ENCODE measurements around the gene DDX39B.

DDX39B gene

DNA sequence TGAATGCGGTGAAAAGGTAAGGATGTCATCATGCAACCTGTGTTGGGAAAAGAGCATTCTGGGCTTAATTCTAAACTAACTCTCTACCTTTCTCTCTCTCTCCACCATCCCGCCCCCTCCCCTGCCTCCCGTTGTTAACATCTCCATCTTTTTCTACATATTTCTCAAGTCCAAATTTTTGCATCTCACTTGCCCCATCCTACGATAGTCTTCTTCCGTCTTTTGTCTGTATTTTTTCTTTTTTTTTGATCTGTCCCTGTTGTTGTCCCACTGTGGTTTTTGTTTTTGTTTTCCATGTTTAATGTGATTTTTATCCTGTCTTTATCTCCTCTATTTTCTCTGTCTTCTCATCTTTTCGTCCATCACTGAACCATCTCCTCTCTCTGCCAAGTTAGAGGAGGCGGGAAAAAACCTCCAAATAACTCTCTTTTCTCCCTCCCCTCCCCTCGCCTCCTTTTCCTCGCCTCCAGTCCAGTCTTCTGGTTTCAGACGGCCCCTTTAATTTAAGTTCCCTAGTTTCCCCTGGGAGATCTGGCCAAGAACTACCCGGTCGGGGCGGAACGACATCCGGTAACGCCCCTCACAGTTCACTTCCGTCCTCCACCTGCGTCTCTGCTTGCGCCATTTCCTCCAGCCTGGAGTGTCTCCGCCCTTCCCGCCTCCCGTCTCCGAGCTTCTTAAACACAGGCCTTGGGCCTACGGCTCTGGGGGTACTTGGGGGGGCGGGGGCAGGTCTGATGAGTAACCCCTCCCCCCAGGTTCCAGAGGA is 5.3 kb upstream of the DDX39B start, which contains the start of gene NFKBIL1:
Gene NFKBIL1, plus strand, starts transcription at position 651 of the 769 bp plus-strand sequence. Its CDS starts 87 bp downstream, at position 738.
- peak; percentile 98 for DNase-seq

DNA sequence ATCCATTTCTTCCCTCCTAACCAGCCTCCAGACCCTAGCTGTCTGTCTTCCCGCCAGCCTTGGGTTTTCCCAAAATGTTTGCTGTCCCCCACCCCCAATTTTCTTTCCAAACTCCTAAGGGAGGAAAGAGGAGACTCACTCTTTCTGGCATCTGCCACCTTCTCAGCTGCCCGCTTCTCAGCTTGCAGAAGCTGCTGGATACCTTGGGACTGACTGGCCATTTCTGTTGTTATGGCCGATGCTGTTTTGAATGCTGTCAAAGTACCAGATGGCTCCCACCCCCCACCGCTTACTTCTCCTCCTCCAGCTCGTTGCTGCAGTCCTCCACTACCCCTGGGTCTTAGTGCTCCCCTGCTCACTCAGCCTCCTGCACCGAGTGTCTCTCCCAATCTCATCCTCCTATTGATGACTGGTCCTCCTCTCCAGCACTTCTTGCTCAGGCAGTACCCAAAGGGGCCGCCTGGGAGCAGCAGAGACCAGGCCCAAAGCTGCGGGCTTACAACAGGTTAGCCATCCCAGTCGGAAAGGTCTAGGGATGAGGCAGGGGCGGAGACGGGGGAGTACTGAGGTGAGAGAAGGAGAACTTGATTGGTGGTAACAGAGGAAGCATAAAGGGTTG is 4.6 kb upstream of the DDX39B start, which contains the start of gene ATP6V1G2:
Gene ATP6V1G2, minus strand, starts transcription at position 270 of the 619 bp plus-strand sequence. Its CDS starts 49 bp downstream, at position 221.
- peak; percentile 99 for DNase-seq

DNA sequence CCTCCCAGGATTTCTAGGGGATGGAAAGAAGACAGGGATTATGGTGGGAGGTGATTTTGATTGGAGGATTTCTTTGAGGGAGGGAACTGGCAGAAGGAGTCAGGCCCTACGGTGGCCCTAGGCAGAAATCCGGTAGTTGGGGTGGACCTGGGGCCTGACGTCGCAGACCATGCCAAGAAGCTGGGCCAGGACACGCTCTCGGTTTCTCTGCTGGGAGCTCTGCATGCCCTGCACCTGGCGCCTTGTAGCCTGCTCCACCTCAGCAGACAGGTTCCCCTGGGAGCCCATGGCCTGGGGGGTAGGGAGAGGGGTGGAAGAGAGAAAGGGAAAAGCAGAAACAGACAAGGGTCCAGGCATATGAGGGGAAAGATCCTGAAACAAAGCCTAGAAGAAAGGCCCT is 3.5 kb upstream of the DDX39B start:
- no peak for DNase-seq

DNA sequence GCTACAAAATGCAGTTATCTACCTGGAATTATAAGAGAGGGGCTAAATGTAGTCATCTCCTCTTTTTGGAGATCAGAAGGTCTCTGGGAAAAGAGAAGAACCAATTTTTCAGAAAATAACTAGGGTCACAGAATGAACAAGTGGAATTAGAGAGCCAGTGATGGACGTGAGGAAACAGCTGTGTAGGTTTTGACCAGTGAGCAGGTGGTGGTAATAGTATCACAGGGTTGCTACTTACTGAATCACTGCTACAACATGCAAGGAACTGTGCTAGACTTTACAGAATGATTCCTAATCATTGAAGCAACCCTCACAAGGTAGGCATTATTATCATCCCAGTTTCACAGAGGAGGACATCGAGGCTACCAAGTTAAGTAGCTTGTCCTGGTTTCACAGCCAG is 2.9 kb upstream of the DDX39B start:
- DNase-seq, result no peak

DNA sequence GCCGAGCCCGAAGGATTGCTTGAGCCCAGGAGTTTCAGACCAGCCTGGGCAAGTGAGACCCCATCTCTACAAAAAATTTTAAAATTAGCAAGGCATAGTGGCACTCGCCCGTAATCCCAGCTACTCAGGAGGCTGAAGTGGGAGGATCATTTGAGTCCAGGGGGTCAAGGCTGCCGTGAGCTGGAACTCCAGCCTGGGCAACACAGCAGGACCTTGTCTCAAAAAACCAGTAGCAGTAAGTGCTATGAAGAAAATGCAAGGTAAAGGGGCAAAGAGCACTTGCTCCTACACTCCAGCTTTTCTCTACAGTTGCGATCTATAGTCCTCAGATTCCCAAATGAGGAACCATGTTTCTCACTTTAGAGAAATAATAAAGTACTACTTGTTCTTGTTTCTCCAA is 1.8 kb upstream of the DDX39B start:
- DNase-seq, result no peak

DNA sequence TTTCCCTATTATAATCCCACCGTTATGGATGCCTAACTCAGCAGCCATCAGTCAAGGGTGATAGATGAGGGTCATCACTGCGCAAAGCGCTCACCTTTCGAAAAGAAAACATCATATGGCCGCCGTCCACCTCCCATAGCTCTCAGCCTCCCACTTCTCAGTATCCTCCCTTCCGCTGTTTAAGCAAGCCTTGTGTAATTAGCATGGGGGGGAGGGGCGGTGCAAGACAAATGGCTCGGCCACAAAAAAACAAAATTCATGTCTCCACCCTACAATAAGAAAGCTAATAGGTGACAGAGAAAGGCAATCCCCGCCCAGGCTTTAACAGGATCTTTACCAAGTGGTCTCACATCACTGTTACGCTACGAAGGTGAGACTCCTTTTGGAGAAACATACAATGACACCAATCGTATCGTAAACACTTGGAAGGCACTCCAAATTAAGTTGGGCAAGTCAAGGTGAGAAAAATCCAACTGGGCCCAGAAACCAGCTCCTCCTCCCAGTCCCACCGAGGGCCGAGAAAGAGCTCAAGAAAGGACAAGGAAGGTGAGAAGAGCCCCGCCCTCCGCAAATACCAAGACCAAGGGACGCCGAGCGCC is 645 bp downstream of the DDX39B start:
- peak; percentile 62 for DNase-seq

DNA sequence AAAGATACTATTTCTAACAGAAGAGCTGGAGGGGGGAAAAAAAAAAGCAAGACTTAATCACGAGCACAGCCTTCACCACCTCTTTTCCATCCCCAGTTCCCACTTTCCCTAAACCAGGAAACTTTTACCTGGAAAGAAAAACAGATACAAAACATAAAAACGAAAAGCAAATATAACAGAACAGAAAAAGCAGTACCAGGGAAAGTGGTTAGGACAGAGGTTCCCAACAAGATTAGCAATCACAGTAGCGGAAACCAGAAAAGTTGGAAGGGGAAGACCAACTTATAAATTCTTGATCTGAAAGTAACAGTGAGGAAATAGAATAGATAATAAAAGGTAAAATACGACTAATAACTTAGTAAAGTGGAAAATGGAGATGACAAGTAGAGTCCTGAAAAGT is 1.2 kb downstream of the DDX39B start:
- no peak for DNase-seq

DNA sequence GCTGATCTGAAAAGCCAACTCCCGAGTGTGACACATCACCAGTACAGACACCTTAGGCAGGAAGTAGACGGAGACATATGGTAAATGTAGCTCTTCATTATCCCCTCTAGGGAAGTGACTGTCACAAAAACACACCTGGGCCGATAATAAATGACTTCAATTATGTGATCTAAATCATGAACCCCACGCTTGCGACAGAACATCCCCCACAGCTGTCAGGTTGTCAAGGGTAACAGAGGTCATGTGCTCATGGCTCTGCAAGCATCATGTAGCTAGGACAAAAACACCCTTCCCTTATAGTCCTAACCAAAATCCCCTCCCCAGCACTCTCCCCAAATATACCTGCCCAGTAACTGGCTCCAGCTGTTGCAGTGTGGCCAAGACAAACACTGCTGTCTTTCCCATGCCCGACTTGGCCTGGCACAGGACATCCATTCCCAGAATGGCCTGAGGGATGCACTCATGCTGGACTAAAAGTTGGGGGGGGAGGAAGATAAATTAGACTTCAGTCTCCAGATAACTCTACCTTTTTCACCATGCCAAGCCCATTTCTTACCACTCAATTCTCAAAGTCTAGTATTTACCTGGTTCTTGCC is 2.9 kb downstream of the DDX39B start:
- DNase-seq, result no peak

DNA sequence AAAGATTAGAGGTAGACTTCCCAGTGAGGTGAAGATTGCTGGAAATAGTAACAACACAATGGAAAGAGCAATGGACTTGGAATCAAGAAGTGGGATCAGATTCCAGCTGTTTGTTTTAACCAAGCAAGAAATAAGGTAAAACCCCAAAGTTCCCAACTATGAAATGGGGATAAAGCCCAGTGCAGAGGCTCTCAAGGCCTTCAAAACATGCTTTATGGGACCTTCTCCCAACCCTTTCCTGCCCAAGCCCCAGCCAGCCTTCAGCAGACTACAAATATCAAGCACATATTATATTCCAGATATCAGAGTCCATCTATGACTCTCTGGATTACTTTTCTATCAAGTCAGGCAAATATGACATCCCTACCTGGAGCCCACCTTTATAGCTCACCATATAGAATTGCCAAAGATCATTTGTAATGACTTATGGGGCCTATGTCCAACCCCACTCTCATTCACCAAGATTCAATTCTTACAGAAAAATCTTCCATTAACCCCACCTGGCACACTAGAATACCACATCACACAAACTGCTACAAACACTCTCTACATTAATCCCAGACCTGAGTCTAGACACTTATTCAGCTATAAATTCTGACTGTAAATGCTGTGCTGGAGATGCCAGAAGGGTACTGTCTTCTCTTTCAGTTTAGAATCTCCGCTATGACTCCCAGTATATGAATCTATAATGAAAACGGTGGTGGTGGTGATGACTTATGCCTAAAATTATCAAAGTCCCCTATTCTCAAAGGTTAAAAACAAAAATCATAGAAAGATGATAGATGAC is 6.1 kb downstream of the DDX39B start:
- DNase-seq, result no peak

DNA sequence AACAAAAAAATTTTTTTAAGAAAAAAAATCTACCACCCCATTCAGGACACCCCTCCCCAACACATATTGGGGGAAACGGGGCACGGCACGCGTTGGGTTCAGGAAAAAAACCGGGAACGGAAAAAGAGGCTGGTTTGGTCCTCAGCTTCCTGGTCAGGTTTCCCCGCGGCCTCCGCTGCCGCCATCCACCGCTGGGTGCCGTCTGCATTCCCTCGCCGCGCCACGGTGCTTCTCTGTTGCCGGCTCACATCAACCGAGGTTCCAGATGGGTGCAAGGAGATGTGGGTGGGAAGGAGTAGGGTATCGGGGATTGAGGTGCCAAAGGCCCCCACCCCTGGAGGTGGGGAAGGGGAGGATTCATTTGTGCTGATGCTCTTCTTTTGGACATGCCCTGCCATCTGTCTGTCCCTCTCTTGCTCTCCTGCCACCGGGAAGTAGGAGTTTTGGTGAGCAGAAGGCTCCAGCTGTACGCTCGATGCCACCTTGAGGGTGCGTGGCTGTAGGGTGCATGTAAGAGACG is 7.2 kb downstream of the DDX39B start:
- DNase-seq, result no peak

DNA sequence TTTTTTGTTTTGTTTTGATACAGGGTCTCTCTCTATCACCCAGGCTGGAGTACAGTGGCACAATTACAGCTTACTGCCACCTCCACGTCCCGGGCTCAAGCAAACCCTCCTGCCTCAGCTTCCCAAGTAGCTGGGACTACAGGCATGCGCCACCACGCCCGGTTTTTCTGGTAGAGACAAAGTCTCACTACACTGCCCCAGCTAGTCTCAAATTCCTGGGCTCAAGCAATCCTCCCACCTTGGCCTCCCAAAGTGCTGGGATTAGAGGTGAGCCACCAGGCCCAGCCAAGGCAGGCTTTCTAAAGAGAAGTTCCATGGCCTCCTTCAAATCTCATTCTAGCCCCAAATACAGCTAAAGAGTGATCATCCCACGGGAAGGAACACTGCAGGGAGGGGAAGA is 7.8 kb downstream of the DDX39B start:
- DNase-seq, result no peak

DNA sequence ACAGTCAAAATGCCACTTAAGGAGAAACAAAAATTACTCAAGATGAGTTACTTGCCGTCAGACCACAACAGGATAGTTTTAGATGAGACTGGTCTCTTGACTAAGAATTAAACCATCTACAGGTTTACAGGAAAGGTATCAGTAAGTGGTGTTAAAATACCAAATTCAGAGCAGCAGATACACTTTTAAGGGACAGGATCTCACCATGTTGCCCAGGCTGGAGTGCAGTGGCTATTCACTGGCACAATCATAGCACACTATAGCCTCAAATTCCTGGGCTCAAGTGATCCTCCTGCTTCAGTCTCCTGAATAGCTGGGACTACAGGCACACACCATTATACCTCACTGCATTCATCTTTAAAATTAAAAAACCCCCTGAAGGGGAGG is 8.4 kb downstream of the DDX39B start:
- DNase-seq, result no peak

DNA sequence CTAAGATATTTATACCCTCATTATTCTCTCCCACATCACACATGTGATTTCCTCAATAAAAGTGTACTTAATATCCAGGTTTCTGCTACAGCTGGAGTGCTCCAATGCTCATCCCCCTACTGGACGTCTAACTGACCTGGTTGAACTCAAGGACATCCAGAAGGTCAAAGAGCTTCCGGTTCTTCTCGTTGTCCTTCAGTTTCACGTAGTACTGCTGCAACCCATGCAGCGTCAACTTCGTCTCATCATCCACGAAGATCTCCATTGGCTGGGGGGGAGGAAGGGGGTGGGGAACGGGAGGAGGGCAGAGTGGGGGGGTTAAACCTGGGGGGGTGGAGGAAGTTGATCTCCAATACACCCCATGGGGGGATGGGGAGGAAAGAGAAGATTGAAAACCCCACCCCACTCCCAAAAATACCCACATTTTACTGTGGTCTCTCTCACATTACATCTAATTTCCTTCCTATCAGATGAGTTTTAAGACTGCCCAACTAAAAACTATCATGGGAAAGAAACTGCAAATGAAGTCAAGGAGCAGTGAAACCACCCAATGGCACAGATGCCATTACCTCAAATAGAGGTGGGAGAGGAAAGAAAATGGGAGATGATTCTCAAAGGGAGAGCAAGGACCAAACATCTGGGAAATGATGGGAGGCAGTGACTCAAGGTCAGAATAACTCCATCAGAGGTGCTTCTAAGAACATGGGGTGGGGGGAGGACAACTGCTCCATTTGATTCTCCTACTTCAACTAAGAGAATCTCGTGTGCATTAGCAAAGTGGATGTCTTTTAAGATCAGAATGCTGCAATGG is 9.0 kb downstream of the DDX39B start:
- DNase-seq, result no peak

DNA sequence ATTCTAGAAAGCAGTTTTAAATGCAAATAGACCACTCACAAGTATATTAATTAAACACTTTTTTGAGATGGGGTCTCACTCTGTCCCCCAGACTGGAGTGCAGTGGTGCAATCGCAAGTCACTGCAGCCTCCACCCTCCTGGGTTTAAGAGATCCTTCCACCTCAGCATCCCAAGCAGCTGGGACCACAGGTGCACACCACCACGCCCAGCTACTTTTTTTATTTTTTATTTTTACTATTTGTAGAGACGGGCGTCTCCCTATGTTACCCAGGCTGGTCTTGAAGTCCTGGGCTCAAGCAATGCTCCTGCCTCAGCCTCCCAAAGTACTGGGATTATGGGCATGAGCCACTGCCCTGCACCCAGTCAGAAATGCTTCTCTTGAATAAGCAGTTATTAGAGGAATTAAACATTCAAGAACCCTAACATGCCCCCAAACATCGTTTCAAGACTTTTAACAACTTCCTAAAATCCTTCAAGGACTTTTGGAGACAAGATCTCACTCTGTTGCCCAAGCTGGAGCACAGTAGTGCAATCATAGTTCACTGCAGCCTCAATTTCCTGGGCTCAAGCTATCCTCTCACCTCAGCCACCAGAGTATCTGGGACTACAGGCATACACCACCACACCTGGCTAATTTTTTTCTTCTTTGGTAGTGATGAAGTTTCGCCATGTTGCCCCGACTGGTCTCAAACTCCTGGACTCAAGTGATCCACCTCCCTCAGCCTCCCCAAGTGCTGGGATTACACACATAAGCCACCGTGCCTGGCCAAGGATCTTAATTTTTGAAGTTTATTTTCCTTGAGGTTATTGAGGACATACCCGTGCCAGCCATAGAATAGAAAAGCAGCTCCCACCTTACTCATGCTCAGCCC is 9.8 kb downstream of the DDX39B start:
- no peak for DNase-seq

DNA sequence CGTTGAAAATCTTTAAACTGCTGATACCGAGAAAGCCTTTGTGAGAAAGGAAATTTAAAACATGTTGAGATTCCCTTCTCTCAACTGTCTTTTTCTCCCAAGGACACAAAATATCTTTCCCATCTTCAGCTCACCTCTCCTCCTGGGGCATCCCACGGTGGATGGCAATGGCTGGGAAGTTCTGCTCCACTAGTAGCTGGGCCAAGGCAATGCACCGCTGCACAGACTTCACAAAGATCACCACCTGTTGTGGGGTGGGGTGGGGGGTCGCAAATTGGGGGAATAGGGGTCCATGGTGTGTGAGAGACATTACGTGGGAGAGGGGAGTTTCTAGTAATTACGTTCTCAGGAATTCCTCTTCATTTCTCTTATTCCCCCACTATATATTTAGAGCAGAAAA is 10.6 kb downstream of the DDX39B start:
- DNase-seq, result no peak

DNA sequence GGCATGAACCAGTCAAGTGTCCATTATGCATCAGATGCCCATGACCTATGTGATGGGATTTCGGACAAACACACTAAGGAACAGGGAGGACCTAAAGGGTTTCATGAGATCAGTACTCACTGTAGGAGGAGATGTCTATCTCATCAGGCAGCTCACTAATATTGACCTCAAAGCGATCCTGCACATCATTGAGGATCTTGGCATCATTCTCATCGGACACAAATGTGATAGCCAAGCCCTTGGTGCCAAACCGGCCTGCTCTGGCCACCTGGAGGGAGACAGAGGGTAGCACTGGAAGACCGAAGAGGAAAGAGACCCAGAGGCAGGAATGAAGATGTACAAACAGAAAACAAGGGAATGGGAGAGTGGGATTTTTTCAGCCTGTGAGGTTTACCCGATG is 11.1 kb downstream of the DDX39B start:
- DNase-seq, result no peak

DNA sequence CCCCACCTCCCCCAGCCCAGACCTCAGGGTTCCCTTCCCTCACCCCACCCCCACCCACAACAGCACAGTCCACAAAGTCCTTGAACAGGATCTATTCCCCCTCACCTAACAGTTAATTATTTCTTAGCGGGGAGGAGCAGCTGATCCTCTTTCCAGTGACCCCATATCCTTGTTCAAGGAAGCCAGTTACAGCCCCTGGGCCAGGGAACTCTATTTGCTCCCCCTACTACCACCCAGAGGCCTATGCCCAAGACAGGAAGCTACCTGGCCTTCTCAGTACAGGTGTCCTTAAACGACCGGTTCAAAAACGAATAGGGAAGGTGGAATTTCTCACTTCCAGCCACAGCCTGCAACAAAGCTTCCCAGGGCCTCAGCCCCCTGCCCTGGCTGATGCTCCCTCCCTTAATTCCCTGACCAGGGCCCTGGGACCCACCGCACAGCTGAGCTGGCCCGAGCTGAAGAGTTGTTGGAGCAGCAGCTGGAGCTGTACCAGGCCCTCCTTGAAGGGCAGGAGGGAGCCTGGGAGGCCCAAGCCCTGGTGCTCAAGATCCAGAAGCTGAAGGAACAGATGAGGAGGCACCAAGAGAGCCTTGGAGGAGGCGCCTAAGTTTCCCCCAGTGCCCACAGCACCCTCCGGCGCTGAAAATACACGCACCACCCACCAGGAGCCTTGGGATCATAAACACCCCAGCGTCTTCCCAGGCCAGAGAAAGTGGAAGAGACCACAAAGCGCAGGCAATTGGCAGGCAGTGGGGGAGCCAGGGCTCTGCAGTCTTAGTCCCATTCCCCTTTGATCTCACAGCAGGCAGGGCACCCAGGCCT is 12.3 kb downstream of the DDX39B start:
- no peak for DNase-seq

DNA sequence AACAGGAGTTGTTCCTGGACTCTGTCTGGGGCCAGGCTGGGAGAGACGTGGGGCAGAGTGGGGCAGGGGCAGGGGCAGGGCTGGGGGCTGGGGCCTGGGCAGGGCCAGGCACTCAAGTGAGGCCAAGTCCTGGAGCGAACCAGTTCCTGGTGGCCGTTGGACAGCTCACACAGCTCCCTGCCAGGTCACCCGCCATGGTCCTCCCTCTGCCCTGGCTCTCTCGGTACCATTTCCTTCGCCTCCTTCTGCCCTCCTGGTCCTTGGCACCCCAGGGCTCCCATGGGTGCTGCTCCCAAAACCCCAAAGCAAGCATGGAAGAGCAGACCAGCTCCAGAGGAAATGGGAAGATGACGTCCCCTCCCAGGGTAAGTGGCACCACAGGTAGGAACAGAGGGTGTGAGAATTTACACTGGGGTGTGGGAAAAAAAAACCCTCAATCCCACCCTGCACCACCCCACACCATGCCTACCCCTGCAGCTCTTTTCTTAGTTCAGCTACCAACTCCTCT is 12.9 kb downstream of the DDX39B start, which contains the start of gene MCCD1:
Gene MCCD1, plus strand, starts transcription at position 142 of the 508 bp plus-strand sequence. Its CDS starts 53 bp downstream, at position 195.
- no peak for DNase-seq

DNA sequence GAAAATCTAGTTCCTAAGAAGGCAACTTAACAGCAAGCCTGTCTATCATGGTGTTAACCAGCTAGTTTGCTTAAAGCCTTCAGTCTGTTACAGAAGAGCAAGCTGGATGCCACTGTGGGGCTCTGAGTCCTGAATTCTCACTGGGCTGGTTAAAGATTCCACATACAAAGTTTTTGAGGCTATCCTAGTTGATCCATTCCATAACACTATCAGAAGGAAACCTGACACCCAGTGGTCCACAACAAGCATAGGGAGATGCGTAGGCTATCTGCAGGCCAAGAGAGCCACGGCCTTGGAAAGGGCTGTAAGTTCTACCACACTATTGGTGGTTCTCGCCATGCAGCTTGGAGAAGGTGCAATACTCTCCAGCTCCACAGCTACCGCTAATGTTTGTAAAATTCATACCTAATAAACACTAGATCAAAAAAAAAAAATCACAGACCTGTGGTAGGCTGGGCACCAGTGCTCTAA is 13.5 kb downstream of the DDX39B start:
- DNase-seq, result no peak
